ENCODE data around the gene AVL9. TPM values are rescaled to one million over a fixed set of nuclear protein-coding genes. Genes with fewer than 3 reads are reported as not detected.

The AVL9 gene
- polyA plus RNA-seq, 1 of the 3 experiments (the other 2 are of a cell fraction): 8.9 TPM

DNA sequence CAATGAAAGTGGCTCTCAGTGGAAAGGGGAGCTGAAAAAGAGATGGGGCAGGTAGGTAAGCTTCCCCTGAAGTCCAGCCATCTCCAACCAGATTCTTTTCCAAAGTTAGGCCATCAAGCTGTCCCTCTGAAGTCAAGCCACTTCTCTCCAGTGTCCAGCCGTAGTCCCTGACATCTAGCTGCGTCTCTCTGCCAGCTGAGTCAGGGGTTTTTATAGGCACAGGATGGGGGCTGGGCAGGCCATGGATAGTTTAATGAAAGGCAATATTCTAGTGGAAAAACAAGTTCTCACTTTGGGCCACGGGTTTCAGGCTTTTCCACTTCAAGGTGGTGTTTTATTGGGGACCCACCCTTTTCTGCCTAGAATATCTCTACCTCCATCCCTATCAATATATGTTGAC is 36.8 kb downstream of the AVL9 start (continued):
- TF ChIP-seq REST (IDR thresholded peaks at IDR 0.05; ENCODE audit: low read depth, low read length) (no peak), RFX5 (IDR thresholded peaks at IDR 0.05; ENCODE audit: low read length) (no peak), EP300 (IDR thresholded peaks at IDR 0.05; ENCODE audit: borderline replicate concordance in 1 of 2, low read depth in 1 of 2, low read length in 1 of 2) (no peak), NFIC (IDR thresholded peaks at IDR 0.05; ENCODE audit: borderline replicate concordance) (no peak)
- TF ChIP-seq, protein P1, sequence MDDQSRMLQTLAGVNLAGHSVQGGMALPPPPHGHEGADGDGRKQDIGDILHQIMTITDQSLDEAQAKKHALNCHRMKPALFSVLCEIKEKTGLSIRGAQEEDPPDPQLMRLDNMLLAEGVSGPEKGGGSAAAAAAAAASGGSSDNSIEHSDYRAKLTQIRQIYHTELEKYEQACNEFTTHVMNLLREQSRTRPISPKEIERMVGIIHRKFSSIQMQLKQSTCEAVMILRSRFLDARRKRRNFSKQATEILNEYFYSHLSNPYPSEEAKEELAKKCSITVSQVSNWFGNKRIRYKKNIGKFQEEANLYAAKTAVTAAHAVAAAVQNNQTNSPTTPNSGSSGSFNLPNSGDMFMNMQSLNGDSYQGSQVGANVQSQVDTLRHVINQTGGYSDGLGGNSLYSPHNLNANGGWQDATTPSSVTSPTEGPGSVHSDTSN (IDR thresholded peaks at IDR 0.05): no peak

DNA sequence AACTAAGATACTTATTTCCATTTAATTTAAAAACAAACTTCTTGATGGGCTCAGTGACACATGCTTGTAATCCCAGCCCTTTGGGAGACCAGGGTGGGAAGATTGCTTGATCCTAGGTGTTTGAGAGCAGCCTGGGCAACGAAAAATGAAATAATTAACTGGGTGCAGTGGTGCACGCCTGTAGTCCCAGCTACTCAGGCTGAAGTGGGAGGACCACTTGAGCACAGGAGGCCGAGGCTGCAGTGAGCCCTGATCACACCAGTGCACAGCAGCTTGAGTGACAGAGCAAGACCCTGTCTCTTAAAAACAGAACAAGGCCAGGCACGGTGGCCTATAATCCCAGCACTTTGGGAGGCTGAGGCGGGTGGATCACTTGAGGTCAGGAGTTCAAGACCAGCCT is 37.4 kb downstream of the AVL9 start:
- Histone ChIP-seq H3K9me2 (no peaks in the 10 kb centered on the region), H3K4me2 (no peak overlapping the region), H3K27me3 (ENCODE audit: insufficient read depth) (no peaks in the 10 kb centered on the region), H3K4me1 (ENCODE audit: control insufficient read depth in 1 of 2, insufficient read depth in 2 of 2, low read depth in 1 of 2, low read length in 1 of 2) (peaks cover 0 to 7% of the 10 kb centered on the region in 2 experiments; a peak in 3 of 4 replicates), H2AFZ (ENCODE audit: low read depth) (no peak overlapping the region), H3K27ac (ENCODE audit: low read depth in 2 of 2, low read length in 1 of 2) (no peak overlapping the region), H3K79me2 (ENCODE audit: insufficient read depth) (peaks cover 76% of the 10 kb centered on the region), H3K4me3 (ENCODE audit: low read depth in 2 of 2, low read length in 1 of 2) (no peak overlapping the region), H3K9me3 (no peaks in the 10 kb centered on the region), H3F3A (replicated peaks; ENCODE audit: insufficient read depth) (peaks cover 24% of the 10 kb centered on the region), H3K9ac (no peak overlapping the region), H4K20me1 (ENCODE audit: insufficient read depth) (peaks cover 44% of the 10 kb centered on the region), H3K36me3 (replicated peaks in 1 of 2; ENCODE audit: control insufficient read depth in 1 of 2, insufficient read depth in 2 of 2, low read length in 1 of 2) (peaks cover 7 to 10% of the 10 kb centered on the region in 2 experiments)
- WGBS (ENCODE audit: low lambda C conversion rate): 92% methylated on average over 5 of the region's 5 CpGs
- no peak for DNase-seq
- ChIA-PET POLR2A (interaction anchor here (0.6 kb wide), 1 partner anchor 41 kb away, joined by 3 read pairs; no protein-coding TSS in a partner anchor), CTCF (interaction anchor here (0.6 kb wide), 1 partner anchor 135 kb away, joined by 3 read pairs; no protein-coding TSS in a partner anchor)
- TF ChIP-seq POLR2AphosphoS5 (IDR thresholded peaks at IDR 0.05; ENCODE audit: low read depth, low read length) (no peak), TEAD4 (IDR thresholded peaks at IDR 0.05; ENCODE audit: borderline replicate concordance, insufficient read depth) (no peak), NFIC (IDR thresholded peaks at IDR 0.05; ENCODE audit: borderline replicate concordance) (no peak), FOSL2 (IDR thresholded peaks at IDR 0.05; ENCODE audit: borderline replicate concordance, low read depth) (no peak), GABPA (IDR thresholded peaks at IDR 0.05; ENCODE audit: low read depth) (no peak), MXI1 (IDR thresholded peaks at IDR 0.05; ENCODE audit: low read depth, low read length) (no peak), TAF1 (IDR thresholded peaks at IDR 0.05; ENCODE audit: borderline replicate concordance, low read depth, low read length) (no peak), EZH2phosphoT487 (IDR thresholded peaks at IDR 0.05; ENCODE audit: borderline replicate concordance, low read depth) (no peak), SIN3A (IDR thresholded peaks at IDR 0.05; ENCODE audit: borderline replicate concordance, low read depth, low read length) (no peak), RCOR1 (IDR thresholded peaks at IDR 0.05; ENCODE audit: low read length) (no peak), SMC3 (IDR thresholded peaks at IDR 0.05; ENCODE audit: low read depth, low read length) (no peak), USF2 (IDR thresholded peaks at IDR 0.05; ENCODE audit: borderline replicate concordance, low read depth, low read length) (no peak)
- TF ChIP-seq, protein P2, sequence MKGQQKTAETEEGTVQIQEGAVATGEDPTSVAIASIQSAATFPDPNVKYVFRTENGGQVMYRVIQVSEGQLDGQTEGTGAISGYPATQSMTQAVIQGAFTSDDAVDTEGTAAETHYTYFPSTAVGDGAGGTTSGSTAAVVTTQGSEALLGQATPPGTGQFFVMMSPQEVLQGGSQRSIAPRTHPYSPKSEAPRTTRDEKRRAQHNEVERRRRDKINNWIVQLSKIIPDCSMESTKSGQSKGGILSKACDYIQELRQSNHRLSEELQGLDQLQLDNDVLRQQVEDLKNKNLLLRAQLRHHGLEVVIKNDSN (IDR thresholded peaks at IDR 0.05; ENCODE audit: borderline replicate concordance, low read depth): no peak
- TF ChIP-seq, protein P1 (IDR thresholded peaks at IDR 0.05): no peak
